GM12873 (cell line): ENCODE results near the gene NR1D1.

Experiments
- TF ChIP-seq, protein P1 (sequence below): IDR thresholded peaks from 2 replicates; pipeline ENCODE4 v1.5.1; 2012; ENCODE audit warnings: low read depth, mild to moderate bottlenecking, moderate library complexity, low read length, control low read depth; ENCODE audit not compliant: insufficient read depth; ENCODE audit errors: missing control alignments

The NR1D1 gene

DNA sequence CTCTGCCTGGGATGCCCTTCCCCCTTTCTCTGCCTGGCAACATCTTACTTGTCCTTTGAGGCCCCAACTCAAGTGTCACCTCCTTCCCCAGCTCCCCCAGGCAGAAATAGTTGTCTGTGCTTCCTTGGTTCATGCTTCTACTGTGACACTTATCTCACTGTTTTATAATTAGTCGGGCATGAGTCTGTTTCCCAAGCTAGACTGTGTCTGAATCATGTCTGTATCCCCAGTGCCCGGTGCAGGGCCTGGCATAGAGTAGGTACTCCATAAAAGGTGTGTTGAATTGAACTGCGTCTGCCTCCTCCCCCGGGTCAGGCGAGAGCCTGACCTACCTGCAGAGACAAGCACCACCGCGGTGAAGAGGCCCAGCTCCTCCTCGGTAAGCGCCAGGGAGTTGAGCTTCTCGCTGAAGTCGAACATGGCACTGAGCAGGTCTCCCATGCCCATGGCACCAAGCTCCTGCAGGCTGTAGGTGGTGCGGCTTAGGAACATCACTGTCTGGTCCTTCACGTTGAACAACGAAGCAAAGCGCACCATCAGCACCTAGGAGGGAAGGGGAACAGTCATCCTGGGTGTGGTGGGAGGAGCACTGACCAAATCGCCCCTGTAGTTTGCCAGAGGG, 6.7 kb downstream of the NR1D1 start:
- TF ChIP-seq, protein P1, sequence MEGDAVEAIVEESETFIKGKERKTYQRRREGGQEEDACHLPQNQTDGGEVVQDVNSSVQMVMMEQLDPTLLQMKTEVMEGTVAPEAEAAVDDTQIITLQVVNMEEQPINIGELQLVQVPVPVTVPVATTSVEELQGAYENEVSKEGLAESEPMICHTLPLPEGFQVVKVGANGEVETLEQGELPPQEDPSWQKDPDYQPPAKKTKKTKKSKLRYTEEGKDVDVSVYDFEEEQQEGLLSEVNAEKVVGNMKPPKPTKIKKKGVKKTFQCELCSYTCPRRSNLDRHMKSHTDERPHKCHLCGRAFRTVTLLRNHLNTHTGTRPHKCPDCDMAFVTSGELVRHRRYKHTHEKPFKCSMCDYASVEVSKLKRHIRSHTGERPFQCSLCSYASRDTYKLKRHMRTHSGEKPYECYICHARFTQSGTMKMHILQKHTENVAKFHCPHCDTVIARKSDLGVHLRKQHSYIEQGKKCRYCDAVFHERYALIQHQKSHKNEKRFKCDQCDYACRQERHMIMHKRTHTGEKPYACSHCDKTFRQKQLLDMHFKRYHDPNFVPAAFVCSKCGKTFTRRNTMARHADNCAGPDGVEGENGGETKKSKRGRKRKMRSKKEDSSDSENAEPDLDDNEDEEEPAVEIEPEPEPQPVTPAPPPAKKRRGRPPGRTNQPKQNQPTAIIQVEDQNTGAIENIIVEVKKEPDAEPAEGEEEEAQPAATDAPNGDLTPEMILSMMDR, result no peak

DNA sequence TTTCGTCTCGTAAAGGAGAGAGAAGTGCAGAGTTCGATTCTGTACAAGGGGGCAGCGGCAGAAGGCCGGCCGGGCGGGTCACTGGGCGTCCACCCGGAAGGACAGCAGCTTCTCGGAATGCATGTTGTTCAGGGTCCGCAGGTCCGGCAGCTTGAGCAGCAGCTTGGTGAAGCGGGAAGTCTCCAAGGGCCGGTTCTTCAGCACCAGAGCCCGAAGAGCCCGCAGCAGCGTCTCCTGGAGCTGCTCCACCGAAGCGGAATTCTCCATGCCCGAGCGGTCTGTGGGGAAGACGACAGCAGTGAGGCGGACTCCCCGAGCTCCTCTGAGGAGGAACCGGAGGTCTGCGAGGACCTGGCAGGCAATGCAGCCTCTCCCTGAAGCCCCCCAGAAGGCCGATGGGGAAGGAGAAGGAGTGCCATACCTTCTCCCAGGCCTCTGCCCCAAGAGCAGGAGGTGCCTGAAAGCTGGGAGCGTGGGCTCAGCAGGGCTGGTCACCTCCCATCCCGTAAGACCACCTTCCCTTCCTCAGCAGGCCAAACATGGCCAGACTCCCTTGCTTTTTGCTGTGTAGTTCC, 7.3 kb downstream of the NR1D1 start:
- TF ChIP-seq, protein P1, result no peak

DNA sequence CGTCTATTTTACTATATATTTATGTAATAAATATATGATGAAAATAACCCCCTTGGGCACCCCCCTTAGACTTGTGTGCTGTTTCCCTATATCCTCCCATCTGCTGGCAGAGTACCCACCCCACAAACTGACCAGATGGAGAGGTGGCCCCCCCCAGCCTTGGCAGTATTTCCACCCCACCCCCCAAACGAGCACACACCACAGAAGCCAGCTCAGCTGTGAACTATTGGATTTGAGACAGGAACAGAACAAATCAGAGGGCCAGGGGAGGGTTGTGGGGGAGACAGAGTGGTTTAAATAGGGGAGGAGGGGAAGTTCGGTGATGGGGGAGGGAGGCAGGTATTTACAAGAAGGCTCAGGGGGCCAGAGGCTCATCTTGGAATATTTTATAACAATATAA, 7.8 kb downstream of the NR1D1 start:
- TF ChIP-seq, protein P1, result no peak

DNA sequence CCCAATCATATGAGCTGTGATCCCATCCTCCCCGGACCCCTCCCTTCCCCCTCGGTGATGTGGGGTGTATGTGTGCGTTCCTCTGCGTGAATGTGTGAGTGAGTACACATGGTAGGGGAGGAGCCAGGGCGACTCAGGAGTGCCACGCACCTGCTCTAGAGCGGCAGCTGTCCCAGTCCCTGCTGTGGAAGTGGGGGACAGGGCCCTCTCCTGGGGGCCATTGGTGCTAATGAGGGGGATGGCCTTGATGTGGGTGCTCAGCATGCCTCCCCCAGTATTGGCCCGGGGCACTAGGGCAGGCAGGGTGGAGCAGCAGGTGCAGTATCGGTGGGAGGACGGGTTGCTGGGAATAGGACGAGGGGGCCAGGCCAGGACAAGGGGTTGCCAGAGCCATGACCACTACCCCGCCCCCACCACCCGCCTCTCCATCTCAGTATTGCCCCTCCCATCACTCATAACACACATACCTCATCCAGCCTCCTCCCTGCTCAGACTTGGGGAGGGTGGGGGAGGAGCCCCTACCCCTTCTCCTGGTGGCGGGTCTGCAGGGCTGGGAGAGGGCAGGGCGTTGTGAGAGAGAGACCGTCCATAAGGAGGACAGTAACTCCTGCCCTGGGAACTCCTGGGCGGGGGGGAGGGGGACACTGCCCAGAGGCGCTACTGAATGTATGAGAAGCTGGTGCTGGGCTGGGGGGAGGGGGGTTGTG, 8.5 kb downstream of the NR1D1 start:
- TF ChIP-seq, protein P1, result no peak

DNA sequence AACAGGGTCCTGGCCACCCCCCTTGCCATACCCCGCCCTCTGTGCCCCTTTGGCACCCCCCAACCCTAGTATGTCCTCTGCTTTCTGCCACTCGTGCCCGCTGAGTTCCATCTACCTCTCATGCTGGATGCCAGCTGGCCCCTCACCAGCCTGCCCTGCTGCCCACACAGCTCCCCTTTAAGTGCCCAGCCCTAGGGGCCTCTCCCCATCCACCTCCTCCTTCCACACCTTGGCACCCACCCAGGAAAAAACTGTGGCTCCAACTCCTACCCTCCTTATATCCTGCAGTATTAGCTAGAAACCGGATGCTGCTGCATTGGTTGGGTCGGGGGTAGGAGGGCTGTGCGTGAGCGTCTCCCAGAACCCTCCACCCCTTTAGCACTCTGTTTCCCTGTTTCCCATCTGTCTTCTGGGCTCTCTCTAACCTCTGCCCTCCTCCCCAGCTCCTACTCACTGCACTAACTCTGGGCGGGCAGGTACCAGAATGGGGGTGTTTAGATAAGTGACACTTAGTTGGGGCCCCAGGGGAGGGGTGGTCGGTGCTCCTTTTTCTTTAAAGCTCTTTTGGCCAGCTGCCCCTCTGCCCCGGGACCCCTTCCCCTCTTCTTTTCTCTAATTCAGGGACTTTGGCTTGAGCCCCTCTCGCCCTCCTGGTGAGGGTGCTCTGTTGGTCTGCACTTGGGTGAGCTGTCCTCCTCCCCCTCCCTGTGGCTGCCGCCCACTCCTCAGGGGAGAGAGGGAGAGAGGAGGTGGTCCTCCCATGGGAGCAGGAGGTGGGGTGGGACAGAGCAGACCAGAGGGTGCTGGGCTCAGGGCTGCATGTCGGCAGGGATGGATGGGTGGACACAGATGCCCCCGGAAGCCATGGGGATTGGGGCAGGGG, 9.9 kb downstream of the NR1D1 start:
- TF ChIP-seq, protein P1, result no peak

DNA sequence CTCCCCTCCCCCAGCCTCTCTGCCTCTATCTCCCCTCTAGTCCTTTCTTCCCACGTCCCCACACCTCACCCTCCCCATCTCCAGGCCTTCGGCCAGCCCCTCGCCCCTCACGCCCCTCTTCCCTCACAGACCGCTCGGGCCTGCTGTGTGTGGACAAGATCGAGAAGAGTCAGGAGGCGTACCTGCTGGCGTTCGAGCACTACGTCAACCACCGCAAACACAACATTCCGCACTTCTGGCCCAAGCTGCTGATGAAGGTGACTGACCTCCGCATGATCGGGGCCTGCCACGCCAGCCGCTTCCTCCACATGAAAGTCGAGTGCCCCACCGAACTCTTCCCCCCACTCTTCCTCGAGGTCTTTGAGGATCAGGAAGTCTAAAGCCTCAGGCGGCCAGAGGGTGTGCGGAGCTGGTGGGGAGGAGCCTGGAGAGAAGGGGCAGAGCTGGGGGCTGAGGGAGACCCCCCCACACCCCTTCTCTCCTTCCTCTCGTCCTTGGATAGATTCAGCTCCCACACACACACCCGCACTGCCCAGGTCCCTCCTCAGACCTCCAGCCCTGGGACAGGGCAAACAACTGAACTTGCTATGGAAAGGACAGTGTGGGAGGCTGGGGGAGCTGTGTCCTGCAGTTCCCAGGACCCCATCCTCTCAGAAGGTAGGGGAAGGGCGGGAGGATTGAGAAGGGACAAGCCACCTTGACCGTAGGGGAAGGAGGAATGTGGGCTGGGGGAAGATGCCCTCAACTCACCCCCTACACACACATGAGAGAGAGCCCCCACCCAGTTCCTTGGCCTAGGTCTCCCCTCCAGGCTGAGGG, 11.1 kb downstream of the NR1D1 start:
- TF ChIP-seq, protein P1, result no peak
